Islet precursor cell (in vitro differentiated cells): Measurements from ENCODE around the gene SPINDOC.
"Not testable (repeated sequence)": the region's sequence is repeated elsewhere in the genome, so short reads cannot be mapped to it uniquely, and the experiment has no call there.

Experiments
- DNase-seq: peaks from one replicate; pipeline ENCODE4 v3.0.0-alpha.2; 2018

Gene SPINDOC

DNA sequence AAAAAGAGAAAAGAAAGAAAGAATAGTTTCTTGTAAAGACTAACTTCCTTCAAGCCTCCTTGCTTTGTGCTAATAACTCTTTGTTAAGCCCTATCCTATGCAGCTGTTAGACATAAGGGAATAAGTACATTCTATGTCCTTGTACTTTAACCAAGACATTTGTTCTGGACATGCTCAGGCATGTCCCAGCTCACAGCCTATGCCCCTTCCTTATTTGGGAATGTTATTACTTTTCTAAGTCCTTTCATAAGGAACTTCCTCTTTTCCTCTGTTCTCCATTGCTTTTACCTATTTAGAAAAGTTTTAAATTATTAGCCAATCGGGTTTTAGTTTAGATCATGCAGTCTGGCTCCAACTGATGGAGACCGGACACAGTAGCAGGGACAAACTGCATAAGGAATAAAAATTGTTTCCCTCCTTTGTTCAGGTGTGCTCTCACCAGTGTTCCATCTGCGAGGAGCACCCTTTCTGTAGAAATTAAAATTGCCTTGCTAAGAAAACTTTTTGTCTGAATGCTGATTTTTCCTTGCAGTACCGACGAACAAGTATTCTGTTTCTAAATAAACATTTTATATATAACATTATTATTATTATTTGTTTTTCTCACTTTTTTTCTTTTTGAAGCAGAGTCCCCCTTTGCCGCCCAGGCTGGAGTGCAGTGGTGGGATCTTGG lies 21.6 kb upstream of the SPINDOC start:
- DNase-seq, result no peak

DNA sequence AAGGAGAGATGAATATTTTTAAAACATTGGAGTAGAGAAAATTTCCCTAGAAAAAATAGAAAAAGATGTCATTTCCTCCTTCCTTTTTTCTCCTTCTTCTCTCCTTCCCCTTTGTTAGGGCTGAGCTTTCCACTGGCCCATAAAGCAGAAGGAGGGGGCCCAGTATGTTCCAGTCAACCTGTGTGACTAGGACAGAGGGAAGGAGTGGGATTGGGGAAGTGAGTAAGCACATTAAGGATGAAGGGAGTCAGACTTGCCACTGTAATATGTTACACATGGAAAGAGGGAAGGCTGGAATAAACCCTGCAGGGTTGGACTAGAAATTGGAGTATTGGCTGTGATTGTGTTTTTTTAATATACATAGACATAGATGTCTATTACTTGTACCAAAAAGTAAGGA lies 20.1 kb upstream of the SPINDOC start:
- no peak for DNase-seq

GRCh38 chr11:63795066-63795465 lies 18.2 kb upstream of the SPINDOC start:
- DNase-seq, result no peak

DNA sequence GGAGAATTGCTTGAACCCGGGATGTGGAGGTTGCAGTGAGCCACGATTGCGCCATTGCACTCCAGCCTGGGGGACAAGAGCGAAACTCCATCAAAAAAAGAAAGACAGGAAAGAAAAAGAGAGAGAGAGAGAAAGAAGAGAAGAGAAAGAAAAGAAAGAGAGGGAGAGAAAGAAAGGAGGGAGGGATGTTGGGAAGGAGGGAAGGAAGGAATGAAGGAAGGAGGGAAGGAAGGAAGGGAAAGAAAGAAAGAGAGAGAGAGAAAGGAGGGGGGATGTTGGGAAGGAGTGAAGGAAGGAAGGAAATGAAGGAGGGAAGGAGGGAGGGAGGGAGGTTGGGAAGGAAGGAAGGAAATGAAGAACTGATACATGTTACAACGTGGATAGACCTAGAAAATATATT lies 12.3 kb upstream of the SPINDOC start:
- no peak for DNase-seq

DNA sequence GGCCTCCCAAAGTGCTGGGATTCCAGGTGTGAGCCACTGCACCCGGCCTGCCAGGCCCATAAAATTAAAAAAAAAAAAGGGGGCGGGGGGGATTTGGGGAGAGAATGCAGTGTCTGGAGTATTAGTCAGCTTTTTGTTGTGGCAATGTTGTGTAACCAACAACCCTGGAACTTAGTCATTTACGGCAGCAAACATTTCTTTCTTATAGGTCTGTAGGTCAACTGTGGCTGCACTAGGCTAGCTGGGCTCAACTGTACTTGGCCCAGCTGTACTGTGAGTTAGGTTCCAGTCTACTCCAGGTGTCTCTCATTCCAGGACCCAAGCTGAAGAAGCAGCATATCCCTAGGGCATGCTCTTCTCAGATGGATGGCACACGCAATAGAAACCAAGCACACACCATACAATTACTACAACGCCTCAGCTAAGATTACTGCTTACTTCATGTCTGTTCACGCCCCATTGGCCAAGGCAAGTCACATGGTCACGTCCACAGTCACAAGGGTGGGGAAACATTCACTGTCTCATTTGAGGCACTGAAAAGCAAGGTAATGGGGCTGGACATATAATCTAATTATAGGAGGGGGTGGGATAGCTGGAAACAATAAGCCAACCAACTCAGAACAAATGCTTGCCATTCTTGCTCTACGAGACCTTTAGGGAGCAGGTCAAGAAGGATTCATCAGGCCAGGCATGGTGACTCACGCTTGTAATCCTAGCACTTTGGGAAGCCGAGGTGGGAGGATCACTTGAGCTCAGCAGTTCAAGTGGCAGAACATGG lies 10.4 kb upstream of the SPINDOC start:
- DNase-seq, result peak; percentile 93

DNA sequence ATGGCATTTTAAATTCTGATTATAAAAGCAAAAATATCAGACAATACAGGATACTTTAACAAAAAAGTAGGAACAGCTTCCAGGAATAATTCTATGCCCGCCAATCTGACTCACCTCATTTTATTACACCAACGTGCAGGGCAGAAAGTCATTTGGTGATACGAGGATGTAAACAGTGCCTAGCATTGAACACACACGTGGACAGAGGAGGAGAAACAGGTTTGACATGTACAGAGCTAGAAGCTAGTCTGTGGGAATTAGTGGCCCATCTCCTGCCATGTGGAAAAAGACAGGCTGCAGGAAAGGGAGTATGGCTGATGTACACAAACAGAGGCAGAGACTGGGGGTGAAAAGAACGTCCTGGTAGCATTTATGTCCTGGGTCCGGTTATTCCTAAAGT lies 9.0 kb upstream of the SPINDOC start:
- peak; percentile 62 for DNase-seq

- peak; percentile 91 for DNase-seq
Observed at GRCh38 chr11:63805844-63806415, 7.3 kb upstream of the SPINDOC start.

GRCh38 chr11:63810383-63810782 lies 2.9 kb upstream of the SPINDOC start:
- not testable (repeated sequence) for DNase-seq

DNA sequence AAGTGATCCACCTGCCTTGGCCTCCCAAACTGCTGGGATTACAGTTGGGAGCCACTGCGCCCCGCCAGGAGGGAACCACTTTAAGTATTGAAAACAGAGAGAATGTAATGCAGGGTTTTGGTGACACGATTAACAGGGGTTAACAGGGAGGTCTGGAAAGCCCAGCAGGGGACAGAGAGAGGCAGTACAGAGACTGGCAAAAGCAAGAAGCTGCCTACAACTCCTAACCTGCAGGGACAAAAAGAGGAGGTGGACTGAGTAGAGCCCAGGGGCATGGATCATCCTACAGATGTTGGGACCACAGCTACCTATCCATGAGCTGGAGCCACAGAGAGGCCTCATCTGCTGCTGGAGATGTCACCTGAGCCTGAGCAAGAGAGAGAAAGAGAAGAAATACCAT lies 1.7 kb upstream of the SPINDOC start:
- no peak for DNase-seq

- DNase-seq, result peak; percentile 69
Observed at GRCh38 chr11:63813563-63814382, 517 bp downstream of the SPINDOC start.

GRCh38 chr11:63814383-63814736 lies 1.1 kb downstream of the SPINDOC start:
- DNase-seq, result no peak

- DNase-seq, result no peak
Observed at GRCh38 chr11:63816166-63816565, 2.9 kb downstream of the SPINDOC start.

- DNase-seq, result no peak
Observed at GRCh38 chr11:63816732-63817131, 3.5 kb downstream of the SPINDOC start.

DNA sequence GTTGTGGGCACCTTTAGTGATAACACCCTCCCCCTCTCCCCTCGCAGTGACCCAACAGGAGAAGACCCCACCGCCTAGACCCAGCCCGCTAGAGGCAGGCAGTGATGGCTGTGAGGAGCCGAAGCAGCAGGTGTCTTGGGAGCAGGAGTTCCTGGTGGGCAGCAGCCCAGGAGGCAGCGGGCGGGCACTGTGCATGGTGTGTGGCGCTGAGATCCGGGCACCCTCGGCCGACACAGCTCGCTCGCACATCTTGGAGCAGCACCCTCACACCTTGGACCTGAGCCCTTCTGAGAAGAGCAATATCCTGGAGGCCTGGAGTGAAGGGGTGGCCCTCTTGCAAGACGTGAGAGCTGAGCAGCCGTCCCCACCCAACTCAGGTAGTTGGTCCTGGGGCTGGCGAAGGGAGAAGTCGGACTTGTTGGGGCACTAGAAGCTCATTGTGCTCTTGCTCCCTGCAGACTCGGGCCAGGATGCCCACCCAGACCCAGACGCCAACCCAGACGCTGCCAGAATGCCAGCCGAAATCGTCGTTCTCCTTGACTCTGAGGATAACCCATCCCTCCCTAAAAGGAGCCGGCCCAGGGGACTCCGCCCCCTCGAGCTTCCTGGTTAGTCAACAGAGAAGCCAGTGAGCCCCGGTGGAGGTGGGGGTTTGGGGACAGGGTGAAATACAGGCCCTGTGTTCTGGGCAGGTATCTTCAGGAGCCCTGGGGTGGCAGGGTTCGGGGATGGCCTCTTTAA lies 4.7 kb downstream of the SPINDOC start:
- DNase-seq, result no peak

DNA sequence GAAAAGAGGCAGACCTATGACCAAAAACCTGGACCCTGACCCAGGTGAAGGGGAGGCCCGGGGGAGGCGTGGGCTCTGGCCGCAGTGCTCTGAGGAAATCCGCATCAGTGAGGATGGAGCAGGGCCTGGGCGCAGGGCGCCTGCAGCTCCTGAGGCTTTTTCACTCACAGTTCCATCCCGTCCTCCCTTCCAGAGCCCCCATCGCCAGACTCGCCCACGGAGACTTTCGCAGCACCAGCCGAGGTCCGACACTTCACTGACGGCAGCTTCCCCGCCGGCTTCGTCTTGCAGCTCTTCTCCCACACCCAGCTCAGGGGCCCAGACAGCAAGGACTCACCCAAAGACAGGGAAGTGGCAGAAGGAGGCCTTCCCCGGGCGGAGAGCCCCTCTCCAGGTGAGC lies 5.4 kb downstream of the SPINDOC start:
- DNase-seq, result no peak

DNA sequence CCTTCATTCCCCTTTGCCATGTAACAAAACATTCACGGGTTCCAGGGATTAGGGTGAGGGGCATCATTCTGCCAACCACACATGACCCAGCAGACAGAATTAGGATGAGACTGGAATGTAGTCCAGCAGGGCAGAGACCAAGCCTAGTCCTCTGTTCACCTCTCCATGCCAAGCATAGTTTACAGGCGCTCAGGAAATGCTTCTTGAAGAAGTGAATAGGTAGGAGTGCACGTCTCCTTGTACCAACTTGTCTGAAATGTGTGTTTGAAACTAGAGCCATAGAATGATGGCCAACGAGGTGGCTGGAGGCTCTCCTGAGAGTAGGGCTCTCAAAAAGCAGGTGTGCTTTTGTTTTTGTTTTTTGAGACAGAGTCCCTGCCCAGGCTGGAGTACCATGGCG lies 8.2 kb downstream of the SPINDOC start:
- no peak for DNase-seq

- no peak for DNase-seq
Observed at GRCh38 chr11:63826471-63827190, 13.4 kb downstream of the SPINDOC start.

GRCh38 chr11:63829823-63830489 lies 16.7 kb downstream of the SPINDOC start:
- DNase-seq, result peak; percentile 79

DNA sequence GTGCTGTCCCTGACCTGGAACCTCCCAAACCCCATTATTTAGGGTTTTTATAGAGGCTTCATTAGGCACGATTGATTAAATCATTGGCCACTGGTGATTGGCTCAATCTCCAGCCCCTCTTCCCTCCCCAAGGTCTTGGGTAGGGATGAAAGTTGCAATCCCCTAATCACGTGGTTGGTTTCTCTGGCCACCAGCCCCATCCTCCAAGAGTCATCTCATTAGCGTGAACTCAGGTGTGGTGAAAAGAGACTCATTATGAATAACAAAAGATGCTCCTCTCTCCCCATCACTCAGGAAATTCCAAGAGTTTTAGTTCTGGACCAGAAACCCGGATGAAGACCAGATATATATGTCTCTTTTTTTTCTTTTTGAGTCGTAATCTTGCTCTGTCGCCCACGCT lies 18.1 kb downstream of the SPINDOC start:
- no peak for DNase-seq

GRCh38 chr11:63832336-63832735 lies 19.1 kb downstream of the SPINDOC start:
- DNase-seq, result no peak

GRCh38 chr11:63833048-63833447 lies 19.8 kb downstream of the SPINDOC start:
- DNase-seq, result no peak
